Islet precursor cell (in vitro differentiated cells): Measurements from ENCODE around the gene TEAD4.

Source experiments
- DNase-seq: peaks from one replicate; pipeline ENCODE4 v3.0.0-alpha.2; 2018

TEAD4 gene

GRCh38 chr12:3034067-3034750 lies 75.0 kb downstream of the TEAD4 start:
- DNase-seq, result peak; percentile 93

- peak; percentile 60 for DNase-seq
Observed at GRCh38 chr12:3035171-3035570, 76.0 kb downstream of the TEAD4 start.

DNA sequence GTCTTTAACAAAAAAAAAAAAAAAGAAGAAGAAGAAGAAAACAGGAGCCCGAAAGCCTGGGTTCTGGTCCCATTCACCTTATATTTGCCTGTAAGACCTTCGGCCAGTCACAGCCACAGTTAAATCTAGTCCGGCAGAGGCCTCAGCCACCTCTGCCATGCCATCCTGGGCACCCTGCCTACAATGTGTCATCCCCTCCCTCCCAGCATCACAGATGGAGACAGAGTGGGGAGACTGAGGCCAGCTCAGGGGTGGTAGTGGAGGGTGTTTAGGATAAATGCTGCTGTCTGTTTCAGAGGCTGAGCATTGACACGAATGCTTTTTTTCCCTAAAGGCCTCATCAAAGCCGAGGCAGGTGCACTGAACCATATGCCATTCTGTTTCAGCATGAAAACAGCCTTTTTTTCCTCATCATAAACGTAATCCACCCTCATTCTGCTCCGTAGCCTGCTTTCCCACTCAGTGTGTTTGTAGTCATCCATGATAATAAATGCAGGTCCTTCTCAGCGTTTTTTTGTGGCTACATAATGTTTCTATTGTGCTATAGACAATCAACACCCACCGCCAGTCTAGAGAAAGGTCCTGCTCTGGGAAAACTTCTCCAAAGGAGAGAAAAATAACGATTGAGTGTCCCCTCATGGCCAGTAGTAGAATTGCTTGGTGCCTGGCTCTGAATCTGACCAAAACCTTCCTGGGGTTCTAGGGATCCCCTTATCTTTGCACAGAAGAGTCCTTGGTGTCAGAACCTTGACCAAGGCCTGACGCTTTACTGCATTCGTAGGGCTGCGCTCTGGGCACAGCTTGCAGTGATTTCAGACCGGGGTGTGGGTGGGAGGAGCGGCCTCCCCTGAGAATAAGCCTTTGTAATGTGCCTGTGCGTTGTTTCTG lies 76.9 kb downstream of the TEAD4 start:
- DNase-seq, result peak; percentile 50

DNA sequence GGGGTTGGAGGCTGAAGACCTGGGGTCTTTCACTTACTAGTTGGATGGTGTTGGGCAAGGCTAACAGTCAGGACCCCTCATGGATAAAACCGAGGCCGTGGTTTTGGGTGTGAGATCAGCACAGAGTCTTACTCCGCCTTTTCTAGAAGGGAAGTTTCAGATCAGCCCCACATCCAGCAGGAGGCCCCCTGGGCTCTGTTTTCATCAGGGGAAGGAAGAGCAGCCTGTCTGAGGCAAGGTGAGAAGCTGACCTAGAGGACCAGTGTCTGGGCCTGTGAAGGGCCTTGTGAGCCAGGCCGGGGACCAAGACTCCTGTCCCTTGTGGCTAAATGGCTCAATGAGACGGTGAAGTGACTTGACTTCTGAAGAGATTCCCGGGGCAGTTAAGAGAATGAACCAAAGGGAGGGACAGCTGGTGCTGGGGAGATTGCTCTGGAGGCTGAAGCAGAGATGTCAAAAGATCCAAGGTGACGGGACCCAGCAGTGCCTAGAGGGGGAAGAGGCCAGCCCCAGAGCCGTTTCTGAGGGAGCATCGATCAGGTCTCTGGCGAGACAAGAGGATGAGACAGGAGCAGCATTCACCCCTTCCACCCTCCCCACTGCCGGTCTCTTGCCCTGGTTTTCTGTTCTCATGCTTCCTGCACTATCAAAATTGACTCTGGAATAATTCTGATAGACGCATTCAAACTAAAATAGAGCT lies 77.9 kb downstream of the TEAD4 start:
- peak; percentile 57 for DNase-seq

GRCh38 chr12:3038166-3038565 lies 79.0 kb downstream of the TEAD4 start:
- DNase-seq, result peak; percentile 50

DNA sequence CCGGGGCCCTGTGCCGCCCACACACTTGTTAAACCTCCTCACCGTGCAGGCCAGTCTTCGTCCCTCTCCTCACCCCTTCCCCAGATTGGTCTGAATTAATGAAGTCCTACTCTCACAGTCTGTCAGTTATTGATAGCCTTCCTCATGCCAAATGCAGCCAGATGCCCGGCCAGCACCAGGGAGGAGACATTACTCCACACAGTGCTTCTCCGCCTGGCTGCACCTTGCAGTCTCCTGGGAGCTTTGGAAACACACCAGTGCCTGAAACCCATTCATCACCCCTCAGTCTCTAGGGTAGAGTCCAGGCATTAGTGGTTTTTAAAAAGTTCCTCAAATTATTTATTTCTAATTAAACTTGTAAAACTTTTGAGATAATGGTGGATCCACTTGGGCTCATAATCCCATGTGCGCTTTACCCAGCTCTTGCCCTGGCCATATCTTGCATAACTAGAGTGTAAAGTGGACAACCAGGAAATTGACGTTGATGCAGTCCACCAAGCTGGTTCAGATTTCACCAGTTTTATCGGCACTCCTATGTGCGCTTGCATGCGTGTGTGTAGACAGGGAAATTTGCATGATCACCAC lies 79.8 kb downstream of the TEAD4 start:
- DNase-seq, result peak; percentile 48

GRCh38 chr12:3040026-3040656 lies 80.9 kb downstream of the TEAD4 start:
- DNase-seq, result peak; percentile 54

DNA sequence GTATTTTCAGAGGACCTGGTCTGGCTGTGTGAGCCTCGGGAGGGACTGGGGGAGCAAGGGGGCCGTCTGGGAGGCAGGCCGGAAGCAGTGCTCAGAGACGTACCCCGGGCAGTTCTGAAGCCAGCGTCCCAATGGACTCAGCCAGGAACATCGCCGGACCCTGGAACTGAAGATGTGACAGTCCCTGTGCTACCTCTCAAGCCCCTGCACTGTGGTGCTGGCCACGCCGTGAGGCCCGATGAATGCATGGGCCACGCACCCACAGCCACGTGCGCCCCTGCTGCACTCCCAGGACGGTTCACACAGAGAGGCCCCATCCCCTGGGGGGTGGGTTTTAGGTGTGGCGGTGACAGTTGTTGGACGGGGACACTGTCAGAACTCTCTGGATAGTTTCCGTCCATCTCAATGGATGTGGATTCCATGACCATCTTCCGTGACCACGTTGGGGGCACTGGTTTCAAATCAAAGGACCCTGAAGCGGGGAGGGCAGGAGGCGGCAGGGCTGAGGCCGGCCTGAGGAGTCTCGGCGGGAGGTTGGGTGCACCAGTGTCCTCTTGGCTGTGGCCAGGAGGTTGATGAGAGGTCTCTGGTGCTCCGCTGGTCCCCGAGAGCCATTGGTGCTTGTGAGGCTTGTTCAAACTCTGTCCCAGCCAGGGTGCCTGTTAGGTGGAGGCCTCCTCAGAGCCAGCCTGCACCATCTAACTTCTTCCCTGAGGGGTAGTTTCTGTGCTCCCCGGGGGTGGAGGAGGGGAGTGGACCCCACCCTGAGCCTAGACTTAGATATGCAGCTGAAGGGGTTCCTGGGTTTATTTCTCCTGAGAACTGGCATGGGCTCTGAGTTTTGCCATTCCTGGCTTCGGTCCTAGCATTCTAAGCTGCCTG lies 81.7 kb downstream of the TEAD4 start:
- DNase-seq, result peak; percentile 48

GRCh38 chr12:3041558-3042164 lies 82.5 kb downstream of the TEAD4 start:
- DNase-seq, result peak; percentile 95

GRCh38 chr12:3042394-3042793 lies 83.2 kb downstream of the TEAD4 start:
- DNase-seq, result peak; percentile 52

DNA sequence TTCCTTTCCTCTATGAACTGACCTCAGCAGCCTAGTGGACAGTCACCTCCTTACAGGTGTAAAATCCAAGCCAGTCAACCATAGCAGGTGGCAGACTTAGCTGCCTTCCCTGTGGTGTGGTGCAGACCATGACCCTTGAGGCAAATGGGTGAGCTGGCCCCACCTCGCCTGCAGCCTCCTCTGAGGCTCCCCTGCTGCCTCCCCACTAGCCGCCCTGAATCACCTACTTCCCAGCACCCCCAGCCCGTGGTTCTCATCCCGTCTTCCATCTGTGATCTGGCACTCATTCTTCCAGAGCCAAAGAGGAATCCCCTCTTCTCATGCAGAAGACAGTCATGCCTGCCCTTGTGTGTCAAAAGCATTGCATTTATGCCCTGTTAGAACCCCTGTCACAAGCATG lies 83.6 kb downstream of the TEAD4 start:
- no peak for DNase-seq

DNA sequence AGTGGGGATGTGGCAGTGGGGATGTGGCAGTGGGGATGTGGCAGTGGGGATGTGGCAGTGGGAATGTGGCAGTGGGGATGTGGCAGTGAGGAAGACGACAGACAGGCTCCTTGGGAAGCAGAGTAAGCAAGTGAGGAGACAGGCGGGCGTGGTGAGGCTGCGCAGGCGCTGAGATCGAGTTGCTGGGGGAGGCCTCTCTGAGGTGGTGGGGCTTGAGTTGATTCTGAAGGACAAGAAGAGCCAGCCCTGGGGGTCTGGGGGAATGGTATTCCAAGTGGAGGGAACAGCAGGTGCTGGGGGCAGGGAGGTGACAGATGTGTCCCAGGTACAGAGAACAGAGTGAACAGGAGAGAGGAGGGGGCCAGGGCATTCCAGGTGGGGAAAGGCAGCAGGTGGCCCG lies 84.2 kb downstream of the TEAD4 start:
- peak; percentile 55 for DNase-seq

DNA sequence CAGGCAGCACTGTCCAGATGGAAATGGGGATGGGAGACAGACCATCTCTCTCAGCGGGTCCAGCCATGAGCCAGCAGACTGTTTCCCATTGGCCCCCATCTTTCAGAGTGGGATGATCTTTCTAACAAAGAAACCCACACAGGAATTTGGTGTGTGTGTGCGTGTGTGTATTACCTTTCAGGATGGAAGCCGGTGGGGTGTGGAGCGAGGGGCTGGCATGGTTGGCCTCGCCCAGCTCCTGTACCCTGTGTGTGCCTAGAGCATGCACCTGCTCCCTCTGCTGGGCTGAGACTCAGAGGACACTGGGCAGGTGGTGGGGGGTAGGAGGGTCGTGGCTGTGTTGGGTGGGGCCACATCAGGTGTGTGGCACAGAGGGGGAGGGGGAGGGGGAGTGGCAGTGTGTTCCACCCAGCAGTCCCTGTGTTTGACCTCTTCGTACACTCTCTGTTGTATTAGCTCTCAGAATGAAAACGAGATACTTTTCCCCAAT lies 85.0 kb downstream of the TEAD4 start:
- no peak for DNase-seq

DNA sequence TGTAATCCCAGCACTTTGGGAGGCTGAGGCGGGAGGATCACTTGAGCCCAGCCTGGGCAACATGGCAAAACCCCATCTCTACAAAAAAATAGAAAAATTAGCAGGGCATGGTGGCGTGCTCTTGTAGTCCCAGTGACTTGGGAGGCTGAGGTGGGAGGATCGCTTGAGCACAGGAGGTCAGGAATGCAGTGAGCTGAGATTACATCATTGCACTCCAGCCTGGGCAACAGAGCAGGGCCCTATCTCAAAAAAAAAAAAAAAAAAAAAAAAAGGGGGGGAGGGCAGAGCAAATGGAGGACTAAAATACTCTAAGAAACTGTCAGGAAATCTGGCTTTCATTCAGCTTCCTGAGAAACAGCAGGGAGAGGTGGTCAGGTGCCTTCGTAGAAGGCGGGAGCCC lies 86.3 kb downstream of the TEAD4 start:
- DNase-seq, result peak; percentile 59

- DNase-seq, result peak; percentile 53
Observed at GRCh38 chr12:3045989-3046388, 86.8 kb downstream of the TEAD4 start.

DNA sequence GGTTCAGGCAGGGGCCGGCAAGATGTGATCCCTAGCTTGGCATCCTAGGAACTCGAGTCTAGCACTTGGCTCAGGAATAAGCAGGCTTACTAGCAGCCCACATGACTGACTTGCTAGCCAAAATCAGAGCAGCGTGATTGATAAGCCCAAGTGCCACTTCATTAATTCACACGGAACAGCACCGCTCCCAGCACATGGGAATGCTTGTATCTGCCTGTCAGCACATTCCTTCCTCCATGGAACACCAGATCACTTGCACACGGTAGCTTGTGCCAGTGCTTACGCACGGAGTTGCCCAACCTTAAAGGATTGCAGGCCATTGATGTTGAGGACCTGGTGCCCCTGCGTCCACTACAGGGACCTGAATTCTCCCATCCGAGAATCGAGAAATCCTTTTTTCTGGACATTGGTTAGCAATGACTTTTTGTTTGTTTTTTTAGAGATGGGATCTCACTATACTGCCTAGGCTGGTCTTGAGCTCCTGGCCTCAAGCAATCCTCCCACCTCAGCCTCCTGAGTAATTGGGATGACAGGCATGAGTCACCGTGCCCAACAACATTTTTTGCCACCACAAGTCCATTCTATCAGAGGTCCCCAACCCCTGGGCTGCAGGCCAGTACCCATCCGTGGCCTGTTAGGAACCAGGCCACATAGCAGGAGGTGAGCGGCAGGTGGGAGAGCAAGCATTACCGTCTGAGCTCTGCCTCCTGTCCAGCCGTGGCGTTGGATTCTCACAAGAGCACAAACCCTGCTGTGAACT lies 87.4 kb downstream of the TEAD4 start:
- DNase-seq, result peak; percentile 80

DNA sequence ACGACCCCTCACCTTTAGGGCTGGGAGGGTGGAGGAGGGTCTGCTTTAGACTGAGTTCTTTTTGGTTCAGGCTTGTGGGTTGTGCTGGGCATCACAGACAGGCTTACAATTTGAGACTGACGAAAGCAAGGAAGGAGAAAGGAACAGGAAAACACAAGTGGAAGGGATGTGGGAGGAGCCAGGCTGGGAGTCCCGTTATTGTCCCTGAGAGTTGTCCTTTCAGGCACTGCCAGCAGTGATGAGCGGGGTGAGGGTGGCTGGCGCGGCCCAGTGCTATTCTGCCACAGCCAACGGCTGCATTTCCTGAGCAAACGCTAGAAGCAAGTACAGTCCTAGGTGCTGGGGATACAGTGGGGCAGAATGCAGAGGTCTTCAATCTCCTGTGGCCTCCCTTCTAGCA lies 88.8 kb downstream of the TEAD4 start:
- no peak for DNase-seq

DNA sequence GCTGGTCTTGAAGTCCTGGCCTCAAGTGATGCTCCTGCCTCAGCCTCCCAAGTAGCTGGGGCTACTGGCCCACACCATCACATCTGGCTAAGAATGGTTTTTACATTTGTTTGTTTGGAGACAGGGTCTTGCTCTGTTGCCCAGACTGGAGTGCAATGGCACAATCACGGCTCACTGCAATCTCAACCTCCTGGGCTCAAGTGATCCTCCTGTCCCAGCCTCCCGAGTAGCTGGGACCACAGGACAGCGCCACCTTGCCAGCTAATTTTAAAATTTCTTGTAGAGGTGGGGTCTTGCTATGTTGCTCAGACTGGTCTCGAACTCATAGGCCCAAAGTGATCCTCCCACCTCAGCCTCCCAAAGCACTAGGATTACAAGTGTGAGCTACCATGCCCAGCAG lies 89.3 kb downstream of the TEAD4 start:
- DNase-seq, result no peak

- no peak for DNase-seq
Observed at GRCh38 chr12:3049176-3049575, 90.0 kb downstream of the TEAD4 start.

DNA sequence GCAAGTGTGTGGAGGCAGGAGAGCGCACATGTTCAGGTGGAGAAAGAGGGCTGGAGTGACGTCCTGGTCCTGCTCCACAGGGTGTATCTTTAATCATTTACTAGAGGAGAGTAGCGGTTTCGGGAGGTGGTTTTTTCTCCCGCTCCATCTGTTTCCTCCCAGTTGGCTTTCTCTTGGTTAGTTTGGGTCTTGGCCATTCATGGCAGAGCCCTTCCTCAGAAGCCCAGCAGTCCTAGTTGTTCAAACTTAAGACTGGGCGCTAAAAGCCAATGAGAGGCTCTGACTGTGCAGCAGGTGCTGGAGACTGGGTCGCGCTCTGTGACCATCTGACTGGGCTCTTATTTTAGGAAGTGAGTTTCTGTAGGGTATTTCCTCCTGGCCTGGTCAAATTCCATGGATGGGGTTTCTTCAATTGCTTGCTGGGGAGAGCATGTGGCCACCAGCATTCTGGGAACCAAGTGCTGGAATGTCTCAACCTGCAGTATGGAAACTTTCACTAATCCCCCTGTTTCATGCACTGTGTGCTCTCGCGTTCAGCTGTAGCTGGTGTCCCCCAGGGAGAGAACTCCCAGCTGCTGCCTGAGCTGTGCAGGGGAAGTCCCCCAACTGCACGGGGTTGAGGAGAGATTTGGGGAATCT lies 90.5 kb downstream of the TEAD4 start:
- DNase-seq, result no peak
